ENCODE data around the gene DHODH.

DHODH gene

GRCh38 chr16:72025404-72026114 is 17.0 kb downstream of the DHODH start:
- TF ChIP-seq CTCF (IDR thresholded peaks at IDR 0.05), result no peak
- no peak for TF ChIP-seq ZFX (IDR thresholded peaks at IDR 0.05; ENCODE audit: borderline replicate concordance)
- no peak overlapping the region for H3K27ac ChIP-seq

- TF ChIP-seq ZFX (IDR thresholded peaks at IDR 0.05; ENCODE audit: borderline replicate concordance) (no peak), CTCF (IDR thresholded peaks at IDR 0.05) (no peak)
- no peak overlapping the region for H3K27ac ChIP-seq
These were observed 19.3 kb downstream of the DHODH start for GRCh38 chr16:72027669-72028378.

GRCh38 chr16:72029567-72030271 is 21.2 kb downstream of the DHODH start:
- H3K27ac ChIP-seq, result no peak overlapping the region
- TF ChIP-seq ZFX (IDR thresholded peaks at IDR 0.05; ENCODE audit: borderline replicate concordance) (no peak), CTCF (IDR thresholded peaks at IDR 0.05) (no peak)

GRCh38 chr16:72033437-72033836 is 24.9 kb downstream of the DHODH start:
- TF ChIP-seq CTCF (IDR thresholded peaks at IDR 0.05) (no peak), ZFX (IDR thresholded peaks at IDR 0.05; ENCODE audit: borderline replicate concordance) (no peak)
- H3K27ac ChIP-seq, result no peak overlapping the region

DNA sequence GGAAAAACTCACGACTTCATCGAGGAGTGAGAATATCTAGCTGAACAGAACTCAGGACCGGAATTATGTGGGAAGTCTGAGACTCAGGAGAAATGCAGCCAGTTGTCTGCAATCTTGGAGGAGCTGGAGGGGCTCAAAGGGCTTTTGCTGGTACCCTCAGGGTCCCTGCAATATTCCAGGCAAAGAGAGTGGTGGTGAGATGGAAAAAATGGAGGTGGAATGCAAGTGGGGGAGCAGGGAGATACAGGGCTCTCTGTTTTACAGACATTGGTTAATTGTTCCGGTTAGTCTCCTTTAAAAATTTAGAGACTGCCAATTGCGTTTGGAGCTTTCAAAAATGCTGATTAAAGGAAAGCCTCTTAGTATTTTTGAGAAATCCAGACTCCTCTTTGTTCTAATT is 27.6 kb downstream of the DHODH start:
- TF ChIP-seq CTCF (IDR thresholded peaks at IDR 0.05), result no peak
- TF ChIP-seq ZFX (IDR thresholded peaks at IDR 0.05; ENCODE audit: borderline replicate concordance), result no peak
- H3K27ac ChIP-seq, result no peak overlapping the region

- H3K27ac ChIP-seq, result no peak overlapping the region
- TF ChIP-seq CTCF (IDR thresholded peaks at IDR 0.05), result no peak
- TF ChIP-seq ZFX (IDR thresholded peaks at IDR 0.05; ENCODE audit: borderline replicate concordance), result no peak
These were observed 33.7 kb downstream of the DHODH start for GRCh38 chr16:72042157-72042660.
